ENCODE results near the gene SHOX. TPM values are rescaled to one million over a fixed set of nuclear protein-coding genes. Genes with fewer than 3 reads are reported as not detected.
"Not testable (repeated sequence)": the region's sequence is repeated elsewhere in the genome, so short reads cannot be mapped to it uniquely, and the experiment has no call there.

The SHOX gene
- total RNA-seq, 2 experiments from 2014 or later = not detected

GRCh38 chrX:614136-614535 lies 16.5 kb upstream of the SHOX start:
- Mint-ChIP-seq H3K9me3 (peaks cover 15% of the 10 kb centered on the region), H3K4me1 (ENCODE audit: low read depth) (no peaks in the 10 kb centered on the region), H3K27ac (no peak overlapping the region), H3K36me3 (ENCODE audit: low read depth) (no peaks in the 10 kb centered on the region), H3K27me3 (ENCODE audit: low read depth) (peaks cover 18% of the 10 kb centered on the region), H3K4me3 (no peak overlapping the region)
- intact Hi-C loops (cut with micrococcal nuclease) = no loop called here
- CTCF ChIA-PET = no interaction called here
- no peak for DNase-seq

GRCh38 chrX:617401-617800 lies 13.2 kb upstream of the SHOX start:
- CTCF ChIA-PET = no interaction called here
- no peaks in the 10 kb centered on the region for H3K9me3 Mint-ChIP-seq
- no peak for DNase-seq
- H3K4me1 Mint-ChIP-seq (ENCODE audit: low read depth) = peaks cover 9% of the 10 kb centered on the region
- no peak overlapping the region for H3K4me3 Mint-ChIP-seq
- H3K27me3 Mint-ChIP-seq (ENCODE audit: low read depth) = peaks cover 35% of the 10 kb centered on the region
- intact Hi-C loops (cut with micrococcal nuclease) = no loop called here
- H3K27ac Mint-ChIP-seq = no peak overlapping the region
- H3K36me3 Mint-ChIP-seq (ENCODE audit: low read depth) = no peaks in the 10 kb centered on the region

GRCh38 chrX:617891-618290 lies 12.7 kb upstream of the SHOX start:
- CTCF ChIA-PET = no interaction called here
- Mint-ChIP-seq H3K27me3 (ENCODE audit: low read depth) (peaks cover 38% of the 10 kb centered on the region), H3K27ac (no peak overlapping the region), H3K4me3 (no peak overlapping the region), H3K4me1 (ENCODE audit: low read depth) (peaks cover 14% of the 10 kb centered on the region), H3K36me3 (ENCODE audit: low read depth) (no peaks in the 10 kb centered on the region), H3K9me3 (no peaks in the 10 kb centered on the region)
- intact Hi-C loops (cut with micrococcal nuclease) = no loop called here
- DNase-seq = no peak

GRCh38 chrX:618304-618703 lies 12.3 kb upstream of the SHOX start:
- H3K4me3 Mint-ChIP-seq; intact Hi-C loops (cut with micrococcal nuclease); H3K27ac Mint-ChIP-seq; DNase-seq; H3K9me3 Mint-ChIP-seq; H3K36me3 Mint-ChIP-seq (ENCODE audit: low read depth); CTCF ChIA-PET: not testable (repeated sequence)
- peaks cover 18% of the 10 kb centered on the region for H3K4me1 Mint-ChIP-seq (ENCODE audit: low read depth)
- H3K27me3 Mint-ChIP-seq (ENCODE audit: low read depth) = peaks cover 42% of the 10 kb centered on the region

- peaks cover 20% of the 10 kb centered on the region for H3K4me1 Mint-ChIP-seq (ENCODE audit: low read depth)
- no peak overlapping the region for H3K27ac Mint-ChIP-seq
- H3K27me3 Mint-ChIP-seq (ENCODE audit: low read depth) = peaks cover 46% of the 10 kb centered on the region
- no peak for DNase-seq
- H3K36me3 Mint-ChIP-seq (ENCODE audit: low read depth) = no peaks in the 10 kb centered on the region
- H3K9me3 Mint-ChIP-seq = no peaks in the 10 kb centered on the region
- intact Hi-C loops (cut with micrococcal nuclease) = no loop called here
- H3K4me3 Mint-ChIP-seq = no peak overlapping the region
- CTCF ChIA-PET = no interaction called here
Observed at GRCh38 chrX:618761-619450, 11.7 kb upstream of the SHOX start.

- DNase-seq = no peak
- peaks cover 45% of the 10 kb centered on the region for H3K27me3 Mint-ChIP-seq (ENCODE audit: low read depth)
Observed at GRCh38 chrX:619451-619811, 11.2 kb upstream of the SHOX start.

GRCh38 chrX:619812-620531 lies 10.6 kb upstream of the SHOX start:
- intact Hi-C loops (cut with micrococcal nuclease) = no loop called here
- Mint-ChIP-seq H3K36me3 (ENCODE audit: low read depth) (no peaks in the 10 kb centered on the region), H3K27me3 (ENCODE audit: low read depth) (peaks cover 49% of the 10 kb centered on the region), H3K27ac (no peak overlapping the region), H3K4me1 (ENCODE audit: low read depth) (peaks cover 22% of the 10 kb centered on the region), H3K9me3 (no peaks in the 10 kb centered on the region), H3K4me3 (no peak overlapping the region)
- DNase-seq = no peak
- CTCF ChIA-PET = no interaction called here

More at GRCh38 chrX:619451-619811, 11.2 kb upstream of the SHOX start:
- intact Hi-C loops (cut with micrococcal nuclease) = no loop called here
- H3K4me1 Mint-ChIP-seq (ENCODE audit: low read depth) = peaks cover 20% of the 10 kb centered on the region
- no peak overlapping the region for H3K27ac Mint-ChIP-seq
- H3K4me3 Mint-ChIP-seq = no peak overlapping the region
- CTCF ChIA-PET = no interaction called here
- no peaks in the 10 kb centered on the region for H3K9me3 Mint-ChIP-seq
- no peaks in the 10 kb centered on the region for H3K36me3 Mint-ChIP-seq (ENCODE audit: low read depth)

GRCh38 chrX:621705-622503 lies 8.7 kb upstream of the SHOX start:
- Mint-ChIP-seq H3K4me1 (ENCODE audit: low read depth) (peaks cover 26% of the 10 kb centered on the region), H3K9me3 (no peaks in the 10 kb centered on the region), H3K27ac (no peak overlapping the region), H3K4me3 (no peak overlapping the region), H3K36me3 (ENCODE audit: low read depth) (no peaks in the 10 kb centered on the region), H3K27me3 (ENCODE audit: low read depth) (peaks cover 63% of the 10 kb centered on the region)
- no peak for DNase-seq
- CTCF ChIA-PET = no interaction called here
- intact Hi-C loops (cut with micrococcal nuclease) = no loop called here

GRCh38 chrX:622802-623201 lies 7.8 kb upstream of the SHOX start:
- H3K9me3 Mint-ChIP-seq; intact Hi-C loops (cut with micrococcal nuclease); H3K4me3 Mint-ChIP-seq; DNase-seq; H3K36me3 Mint-ChIP-seq (ENCODE audit: low read depth); CTCF ChIA-PET; H3K27ac Mint-ChIP-seq: not testable (repeated sequence)
- H3K27me3 Mint-ChIP-seq (ENCODE audit: low read depth) = peaks cover 64% of the 10 kb centered on the region
- H3K4me1 Mint-ChIP-seq (ENCODE audit: low read depth) = peaks cover 29% of the 10 kb centered on the region

- Mint-ChIP-seq H3K27ac (no peak overlapping the region), H3K4me1 (ENCODE audit: low read depth) (peaks cover 33% of the 10 kb centered on the region), H3K36me3 (ENCODE audit: low read depth) (no peaks in the 10 kb centered on the region), H3K27me3 (ENCODE audit: low read depth) (peaks cover 65% of the 10 kb centered on the region), H3K4me3 (no peak overlapping the region), H3K9me3 (no peaks in the 10 kb centered on the region)
- CTCF ChIA-PET = no interaction called here
- no peak for DNase-seq
- intact Hi-C loops (cut with micrococcal nuclease) = no loop called here
Observed at GRCh38 chrX:623268-623598, 7.4 kb upstream of the SHOX start.

- no peaks in the 10 kb centered on the region for H3K9me3 Mint-ChIP-seq
- DNase-seq = no peak
- no peak overlapping the region for H3K27ac Mint-ChIP-seq
- H3K27me3 Mint-ChIP-seq (ENCODE audit: low read depth) = peaks cover 63% of the 10 kb centered on the region
- no peak overlapping the region for H3K4me3 Mint-ChIP-seq
- intact Hi-C loops (cut with micrococcal nuclease) = no loop called here
- peaks cover 33% of the 10 kb centered on the region for H3K4me1 Mint-ChIP-seq (ENCODE audit: low read depth)
- CTCF ChIA-PET = no interaction called here
- no peaks in the 10 kb centered on the region for H3K36me3 Mint-ChIP-seq (ENCODE audit: low read depth)
Observed at GRCh38 chrX:623599-624315, 6.8 kb upstream of the SHOX start.

GRCh38 chrX:625137-625691 lies 5.4 kb upstream of the SHOX start:
- Mint-ChIP-seq H3K9me3 (no peaks in the 10 kb centered on the region), H3K36me3 (ENCODE audit: low read depth) (no peaks in the 10 kb centered on the region), H3K4me3 (no peak overlapping the region), H3K27me3 (ENCODE audit: low read depth) (peaks cover 71% of the 10 kb centered on the region), H3K27ac (no peak overlapping the region), H3K4me1 (ENCODE audit: low read depth) (peaks cover 38% of the 10 kb centered on the region)
- no peak for DNase-seq
- intact Hi-C loops (cut with micrococcal nuclease) = no loop called here
- CTCF ChIA-PET = no interaction called here
